K562 (cell line): ENCODE data around the gene PON3. TPM values are rescaled to one million over a fixed set of nuclear protein-coding genes. Genes with fewer than 3 reads are reported as not detected.

ENCODE experiments used
- ATAC-seq: fragments of 200-7000 bp; cut with Tn5 transposase; 3 replicates; pipeline ENCODE4 v1.9.1; 2020; ENCODE audit warnings: moderate library complexity
- BruUV-seq: library from RNA; stranded (reverse); fragments of 400-500 nt; replicated peaks from 2 replicates; lab custom pipeline; 2021; lab: Mats Ljungman, UMichigan
- CTCF ChIA-PET: fragments of 300-600 bp; formaldehyde crosslinking; extraction: SDS; loops from one replicate; lab custom pipeline; 2021; ENCODE audit warnings: low intra/inter-chr PET ratio; lab: Yijun Ruan, JAX
- POLR2A ChIA-PET: fragments of 300-600, 350-650 bp; sonication (Branson Sonifier 250); formaldehyde crosslinking; extraction: SDS; loops from one replicate; lab custom pipeline; 2021; ENCODE audit warnings: antibody characterized with exemption, inconsistent platforms; lab: Yijun Ruan, JAX
- DNase-seq, 4 experiments: peaks; one replicate each; pipeline versions ENCODE4 v3.0.0 to v3.0.0-alpha.2; 2011 to 2018; ENCODE audit warnings: low spot score in 3 of 4, mixed read lengths in 3 of 4; ENCODE audit errors: extremely low read depth in 1 of 4
- FAIRE-seq: peaks from 2 replicates; lab custom pipeline; 2011; peaks lifted over from hg19 to GRCh38; lab: Jason Lieb, UNC
- H2AFZ ChIP-seq: 2 replicates; pipeline ENCODE4 v1.6.0; 2011; ENCODE audit warnings: low read depth, low read length, control low read depth, inconsistent platforms
- H3K27ac ChIP-seq: fragments of 200-600 bp; 3 replicates; pipeline ENCODE4 v1.8.0; 2011; ENCODE audit warnings: low read depth, mild to moderate bottlenecking, control low read depth, inconsistent platforms, low read length, moderate library complexity, mixed read lengths; ENCODE audit errors: extremely low read depth
- H3K27me3 ChIP-seq, 2 experiments: fragments of 300-600 bp in 1 of 2; 2 replicates in 1 of 2; 3 replicates in 1 of 2; pipeline versions ENCODE4 v1.6.0 to v1.8.0; 2011; ENCODE audit warnings: inconsistent platforms in 2 of 2, low read length in 2 of 2, mild to moderate bottlenecking in 1 of 2, mixed read lengths in 1 of 2, moderate library complexity in 1 of 2; ENCODE audit not compliant: control insufficient read depth in 2 of 2, insufficient read depth in 2 of 2
- H3K36me3 ChIP-seq: fragments of 300-600 bp; 3 replicates; pipeline ENCODE4 v1.8.0; 2011; ENCODE audit warnings: mild to moderate bottlenecking, low read length, inconsistent platforms; ENCODE audit not compliant: control insufficient read depth, insufficient read depth
- H3K4me1 ChIP-seq, 2 experiments: fragments of 200-600 bp in 1 of 2; replicated peaks in 1 of 2; 2 replicates in 1 of 2; 3 replicates in 1 of 2; pipeline versions ENCODE4 v1.5.1 to v1.8.0; 2011; ENCODE audit warnings: inconsistent platforms in 2 of 2, low read length in 2 of 2, mild to moderate bottlenecking in 1 of 2, mixed read lengths in 1 of 2, moderate library complexity in 1 of 2; ENCODE audit not compliant: control insufficient read depth in 2 of 2, insufficient read depth in 2 of 2
- H3K4me2 ChIP-seq: 2 replicates; pipeline ENCODE4 v1.6.1; 2011; ENCODE audit warnings: low read length, control low read depth, inconsistent platforms, mixed read lengths; ENCODE audit not compliant: insufficient read depth
- H3K4me3 ChIP-seq: fragments of 200-600 bp; sonication (generic), shearing (Covaris generic); 2 replicates; pipeline ENCODE4 v1.5.1; 2016; ENCODE audit warnings: control low read depth, inconsistent platforms
- H3K79me2 ChIP-seq: fragments of 200-600 bp; 3 replicates; pipeline ENCODE4 v1.8.0; 2011; ENCODE audit warnings: low read length, inconsistent platforms; ENCODE audit not compliant: control insufficient read depth, insufficient read depth
- H3K9ac ChIP-seq, 2 experiments: 2 replicates each; pipeline versions ENCODE4 v1.6.0 to v1.6.1; 2011; ENCODE audit warnings: low read depth in 2 of 2, low read length in 2 of 2, control low read depth in 1 of 2, inconsistent platforms in 1 of 2, mild to moderate bottlenecking in 1 of 2, mixed read lengths in 1 of 2; ENCODE audit not compliant: insufficient read depth in 1 of 2
- H3K9me1 ChIP-seq: one replicate; pipeline ENCODE4 v1.6.0; 2011; ENCODE audit warnings: inconsistent platforms, mild to moderate bottlenecking, low read length, moderate library complexity; ENCODE audit not compliant: control insufficient read depth, insufficient read depth
- H3K9me3 ChIP-seq: replicated peaks from 2 replicates; pipeline ENCODE4 v1.5.1; 2011; ENCODE audit warnings: low read depth, low read length, inconsistent platforms; ENCODE audit not compliant: control insufficient read depth, insufficient read depth
- H4K20me1 ChIP-seq: replicated peaks from 2 replicates; pipeline ENCODE4 v1.6.1; 2011; ENCODE audit warnings: low read length, inconsistent platforms, mixed read lengths; ENCODE audit not compliant: control insufficient read depth, insufficient read depth
- RAD21 ChIP-seq, 2 experiments: fragments of 250-450 bp in 1 of 2; fragments of 450-650 bp in 1 of 2; sonication (Bioruptor Pico) in 1 of 2; formaldehyde crosslinking in 1 of 2; IDR thresholded peaks in 1 of 2; conservative IDR thresholded peaks in 1 of 2; 2 replicates each; pipeline versions ENCODE4 v1.4.0 to v1.8.0; 2020 to 2022; ENCODE audit warnings: mild to moderate bottlenecking in 2 of 2, moderate library complexity in 1 of 2
- ZBTB1 ChIP-seq: sonication (generic); formaldehyde crosslinking; IDR thresholded peaks from 2 replicates; pipeline ENCODE4 v1.8.1; 2023; ENCODE audit warnings: missing genetic modification reagents, low read depth, mild to moderate bottlenecking, borderline replicate concordance
- ZFP30 ChIP-seq: fragments of 250-450 bp; sonication (Bioruptor Pico); IDR thresholded peaks from 2 replicates; pipeline ENCODE4 v1.8.0; 2022; ENCODE audit warnings: moderate library complexity, mild to moderate bottlenecking, inconsistent platforms, borderline replicate concordance
- ZFP36 ChIP-seq: fragments of 150-350 bp; IDR thresholded peaks from 2 replicates; pipeline ENCODE4 v1.6.1; 2018; ENCODE audit warnings: low read length, low read depth; ENCODE audit not compliant: partially characterized antibody
- WGBS: fragments of 100-300 bp; shearing (Covaris generic); methylation state at CpG from one replicate; pipeline ENCODE4 v1.1.6; 2016; ENCODE audit warnings: low coverage, mixed read lengths; ENCODE audit not compliant: insufficient coverage; ENCODE audit errors: missing lambda C conversion rate; 5-methylcytosine and 5-hydroxymethylcytosine counted together
- in situ Hi-C: fragments of 300-500 bp; cut with MboI; formaldehyde crosslinking; loops from 4 replicates; pipeline ENCODE4 v1.15.0; 2018; ENCODE audit warnings: inconsistent platforms, mixed read lengths
- intact Hi-C: fragments of 100-400 bp; cut with micrococcal nuclease; formaldehyde crosslinking; loops from 2 replicates; pipeline ENCODE4 v1.14.2; 2022
- polyA plus RNA-seq, 8 experiments: library from polyadenylated mRNA; depleted of rRNA in 4 of 8; stranded (reverse) in 5 of 8; unstranded in 3 of 8; fragments of >200 nt; fragmentation: Nextera tagmentation in 2 of 8; fragmentation: Illumina TruSeq in 1 of 8; extraction: Ambion mirVana in 2 of 8; extraction: Trizol in 1 of 8; gene quantifications; 2 replicates each; pipeline versions ENCODE4 v1.2.1 to v1.2.3, GENCODE V29; 2011 to 2014; ENCODE audit warnings: inconsistent platforms in 1 of 8, missing spikeins in 1 of 8
- total RNA-seq, 7 experiments: library from RNA; depleted of rRNA in 6 of 7; stranded (reverse); fragments of >200 nt in 6 of 7; fragmentation: Illumina TruSeq in 2 of 7; extraction: Trizol in 2 of 7; gene quantifications; 2 replicates each; pipeline versions ENCODE4 v1.2.1 to v1.2.3, GENCODE V29; 2011 to 2021; ENCODE audit warnings: low replicate concordance in 1 of 7
- TF ChIP-seq, protein P1 (sequence below): sonication (generic); formaldehyde crosslinking; IDR thresholded peaks from 2 replicates; pipeline ENCODE4 v1.8.1; 2023; ENCODE audit warnings: mild to moderate bottlenecking, missing genetic modification reagents
- TF ChIP-seq, protein P2 (sequence below), 3 experiments: IDR thresholded peaks in 2 of 3; conservative IDR thresholded peaks in 1 of 3; 2 replicates each; pipeline ENCODE4 v1.5.1; 2011 to 2012; ENCODE audit warnings: low read length in 3 of 3, mild to moderate bottlenecking in 3 of 3, control low read depth in 2 of 3, improper control_type of control experiment in 1 of 3, inconsistent platforms in 1 of 3, low read depth in 1 of 3, mixed read lengths in 1 of 3, moderate library complexity in 1 of 3; ENCODE audit not compliant: insufficient read depth in 2 of 3

Gene PON3
- total and polyA plus RNA-seq, 9 of the 15 experiments (the other 6 are each of a cell fraction or from before 2014, with no cell fraction given): 0.15 to 0.38 (median 0.18) TPM; not detected in 6

DNA sequence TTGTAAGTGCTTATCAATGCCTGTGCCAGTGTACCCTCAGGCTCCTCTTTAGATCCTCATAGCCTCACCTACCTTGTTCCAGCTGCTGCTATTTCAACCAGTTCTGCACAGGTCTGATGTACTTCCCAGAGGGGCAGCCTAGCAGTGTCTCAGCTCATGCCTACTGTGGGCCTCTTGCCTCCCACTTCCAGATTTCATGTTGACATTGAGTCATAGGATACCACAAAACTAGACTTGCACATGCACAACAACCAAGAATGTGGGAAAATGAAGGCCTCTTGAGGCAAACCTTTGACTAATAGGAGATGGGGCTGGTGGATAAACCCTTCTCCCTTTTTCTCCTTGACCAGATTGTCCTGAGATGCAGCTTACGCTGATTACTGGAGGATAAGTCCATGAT is 31.0 kb downstream of the PON3 start:
- H3K9me1 ChIP-seq: no peaks in the 10 kb centered on the region
- intact Hi-C loops: no loop called here
- no peak for TF ChIP-seq ZFP36
- no peak for TF ChIP-seq ZBTB1 (CRISPR knock-in tag)
- no peak for TF ChIP-seq ZFP30 (CRISPR knock-in tag)
- TF ChIP-seq, all 486 proteins: peak for 0
- no peak for FAIRE-seq
- Histone ChIP-seq H3K27ac (no peak overlapping the region), H2AFZ (no peak overlapping the region), H3K4me2 (no peak overlapping the region), H4K20me1 (no peaks in the 10 kb centered on the region), H3K4me3 (no peak overlapping the region), H3K27me3 (peaks cover 0 to 2% of the 10 kb centered on the region in 2 experiments; a peak in 1 of 5 replicates), H3K4me1 (no peaks in the 10 kb centered on the region), H3K79me2 (no peaks in the 10 kb centered on the region), H3K9me3 (no peaks in the 10 kb centered on the region), H3K36me3 (no peaks in the 10 kb centered on the region), H3K9ac (no peak overlapping the region)
- no peak for DNase-seq
- no TSS peak for BruUV-seq
- WGBS: 0% methylated on average over 1 of the region's 1 CpG
- no peak for ATAC-seq
- in situ Hi-C loops: no loop called here
- ChIA-PET CTCF (no interaction called here), POLR2A (no interaction called here)

DNA sequence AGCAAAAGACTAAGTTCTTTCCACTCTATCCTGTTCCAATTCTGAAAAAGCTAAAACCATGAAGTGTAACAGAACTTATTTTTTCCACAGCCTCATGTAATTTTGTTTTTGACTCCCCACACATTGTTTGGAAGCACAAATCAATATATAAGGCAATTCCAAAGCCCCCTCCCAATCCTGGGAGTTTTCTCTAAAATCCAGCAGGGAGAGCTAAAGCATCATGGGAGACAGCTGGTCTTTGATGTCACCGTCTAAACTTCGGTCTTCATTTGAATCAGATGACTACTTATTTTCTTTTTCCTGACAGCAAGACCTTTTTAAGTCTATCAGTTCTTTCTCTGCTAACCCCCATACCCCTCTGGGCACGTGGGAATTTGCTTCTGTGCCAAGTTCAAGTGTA is 38.6 kb downstream of the PON3 start:
- Histone ChIP-seq H3K9ac (no peak overlapping the region), H3K4me1 (no peaks in the 10 kb centered on the region), H3K9me1 (no peaks in the 10 kb centered on the region), H3K4me3 (no peak overlapping the region), H2AFZ (no peak overlapping the region), H3K36me3 (no peaks in the 10 kb centered on the region), H3K27ac (no peak overlapping the region), H3K9me3 (no peaks in the 10 kb centered on the region), H3K79me2 (no peaks in the 10 kb centered on the region), H3K27me3 (no peaks in the 10 kb centered on the region), H4K20me1 (no peaks in the 10 kb centered on the region), H3K4me2 (no peak overlapping the region)
- intact Hi-C loops: loop anchor here (1.0 kb wide), 1 partner anchor 120 kb away; no protein-coding TSS in a partner anchor
- WGBS: 4% methylated on average over 3 of the region's 3 CpGs
- ChIA-PET CTCF (no interaction called here), POLR2A (no interaction called here)
- in situ Hi-C loops: no loop called here
- FAIRE-seq (no peak), ATAC-seq (no peak), DNase-seq (no peak)
- no TSS peak for BruUV-seq
- peak in 1 of 2 experiments; percentile 43; a peak in 2 of 4 replicates for TF ChIP-seq RAD21 (CRISPR knock-in tag; conservative IDR thresholded peaks at IDR 0.05 in 1 of 2, IDR thresholded peaks at IDR 0.05 in 1 of 2)
- TF ChIP-seq, protein P1, sequence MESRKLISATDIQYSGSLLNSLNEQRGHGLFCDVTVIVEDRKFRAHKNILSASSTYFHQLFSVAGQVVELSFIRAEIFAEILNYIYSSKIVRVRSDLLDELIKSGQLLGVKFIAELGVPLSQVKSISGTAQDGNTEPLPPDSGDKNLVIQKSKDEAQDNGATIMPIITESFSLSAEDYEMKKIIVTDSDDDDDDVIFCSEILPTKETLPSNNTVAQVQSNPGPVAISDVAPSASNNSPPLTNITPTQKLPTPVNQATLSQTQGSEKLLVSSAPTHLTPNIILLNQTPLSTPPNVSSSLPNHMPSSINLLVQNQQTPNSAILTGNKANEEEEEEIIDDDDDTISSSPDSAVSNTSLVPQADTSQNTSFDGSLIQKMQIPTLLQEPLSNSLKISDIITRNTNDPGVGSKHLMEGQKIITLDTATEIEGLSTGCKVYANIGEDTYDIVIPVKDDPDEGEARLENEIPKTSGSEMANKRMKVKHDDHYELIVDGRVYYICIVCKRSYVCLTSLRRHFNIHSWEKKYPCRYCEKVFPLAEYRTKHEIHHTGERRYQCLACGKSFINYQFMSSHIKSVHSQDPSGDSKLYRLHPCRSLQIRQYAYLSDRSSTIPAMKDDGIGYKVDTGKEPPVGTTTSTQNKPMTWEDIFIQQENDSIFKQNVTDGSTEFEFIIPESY: no peak
- TF ChIP-seq, protein P2, sequence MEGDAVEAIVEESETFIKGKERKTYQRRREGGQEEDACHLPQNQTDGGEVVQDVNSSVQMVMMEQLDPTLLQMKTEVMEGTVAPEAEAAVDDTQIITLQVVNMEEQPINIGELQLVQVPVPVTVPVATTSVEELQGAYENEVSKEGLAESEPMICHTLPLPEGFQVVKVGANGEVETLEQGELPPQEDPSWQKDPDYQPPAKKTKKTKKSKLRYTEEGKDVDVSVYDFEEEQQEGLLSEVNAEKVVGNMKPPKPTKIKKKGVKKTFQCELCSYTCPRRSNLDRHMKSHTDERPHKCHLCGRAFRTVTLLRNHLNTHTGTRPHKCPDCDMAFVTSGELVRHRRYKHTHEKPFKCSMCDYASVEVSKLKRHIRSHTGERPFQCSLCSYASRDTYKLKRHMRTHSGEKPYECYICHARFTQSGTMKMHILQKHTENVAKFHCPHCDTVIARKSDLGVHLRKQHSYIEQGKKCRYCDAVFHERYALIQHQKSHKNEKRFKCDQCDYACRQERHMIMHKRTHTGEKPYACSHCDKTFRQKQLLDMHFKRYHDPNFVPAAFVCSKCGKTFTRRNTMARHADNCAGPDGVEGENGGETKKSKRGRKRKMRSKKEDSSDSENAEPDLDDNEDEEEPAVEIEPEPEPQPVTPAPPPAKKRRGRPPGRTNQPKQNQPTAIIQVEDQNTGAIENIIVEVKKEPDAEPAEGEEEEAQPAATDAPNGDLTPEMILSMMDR (IDR thresholded peaks at IDR 0.05 in 2 of 3, conservative IDR thresholded peaks at IDR 0.05 in 1 of 3; ENCODE audit: insufficient read depth in 2 of 3, low read depth in 1 of 3, low read length in 3 of 3): 0 out of 6 replicates have a peak, but pooled peaks of 2 of the 3 experiments have one; percentile 7 to 11
